Stimulated activated CD8-positive, alpha-beta memory T cell treated with anti-CD3 and anti-CD28 coated beads, Interleukin-15, amount 100 ng/mL, for 48 hours (primary cell): Measurements from ENCODE around the gene LRRD1.
"Not testable (repeated sequence)": the region's sequence is repeated elsewhere in the genome, so short reads cannot be mapped to it uniquely, and the experiment has no call there.

Experiments
- DNase-seq, 2 donors: peaks; one replicate each; pipeline ENCODE4 v3.0.0-alpha.2; 2020; ENCODE audit warnings: low read depth in 2 of 2

LRRD1 gene

DNA sequence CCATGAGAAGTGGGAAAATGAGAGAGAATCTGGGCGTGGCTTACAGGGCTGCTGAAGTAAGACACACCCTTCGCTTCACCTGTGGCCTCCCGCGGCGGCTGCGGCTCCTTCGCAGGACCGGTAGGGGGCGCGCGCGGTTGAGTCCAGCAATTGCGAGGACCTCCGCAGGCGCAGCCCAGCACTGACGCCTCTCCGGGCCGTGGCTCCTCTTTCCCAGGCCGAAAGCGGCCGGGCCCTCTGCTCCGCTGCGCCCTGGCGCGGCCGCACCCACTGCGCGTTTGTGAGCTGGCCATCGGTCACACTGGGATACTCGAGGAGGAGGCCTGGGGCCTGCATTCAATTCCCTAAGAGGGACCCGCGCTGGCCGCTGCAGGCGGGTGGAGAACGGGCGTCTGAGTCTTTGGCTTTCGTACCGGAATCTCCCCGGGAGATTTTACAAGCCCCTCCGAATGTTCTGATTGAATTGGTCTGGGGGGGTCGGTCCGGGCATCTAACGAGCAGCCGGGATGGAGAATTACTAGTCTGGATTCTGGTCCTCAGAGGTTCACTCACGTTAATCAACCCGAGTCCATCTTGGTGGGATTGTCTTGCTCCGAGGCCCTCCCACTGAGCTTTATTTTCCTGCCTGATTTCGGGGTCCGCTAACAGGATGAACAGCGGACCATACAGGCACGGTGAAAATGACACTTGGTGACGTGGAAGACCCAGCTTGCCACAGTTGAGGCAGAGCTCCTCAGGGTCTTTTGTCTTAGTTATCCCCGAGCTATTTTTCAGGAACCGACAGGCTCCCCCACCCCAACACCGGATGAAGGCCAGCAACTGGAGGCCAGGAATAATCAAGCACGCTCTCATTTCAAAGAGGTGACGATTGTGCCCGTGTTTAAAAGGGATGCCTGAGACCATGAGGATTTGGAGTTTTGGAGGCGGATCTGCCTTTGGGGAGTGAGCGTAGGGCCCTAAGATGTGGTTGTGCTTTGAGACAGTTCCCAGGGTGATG, at the start of gene LRRD1:
Gene LRRD1 (minus strand): TSS at position 215 of the 997 bp plus-strand sequence. CDS start 13,940 bp downstream, outside the sequence.
- DNase-seq, result peak; percentile 85 to 87

- no peak for DNase-seq
These were observed 49.8 kb upstream of the LRRD1 start for GRCh38 chr7:92228742-92229141.

GRCh38 chr7:92228100-92228499, 49.2 kb upstream of the LRRD1 start:
- DNase-seq, result no peak

GRCh38 chr7:92226981-92227380, 48.0 kb upstream of the LRRD1 start:
- DNase-seq, result no peak

DNA sequence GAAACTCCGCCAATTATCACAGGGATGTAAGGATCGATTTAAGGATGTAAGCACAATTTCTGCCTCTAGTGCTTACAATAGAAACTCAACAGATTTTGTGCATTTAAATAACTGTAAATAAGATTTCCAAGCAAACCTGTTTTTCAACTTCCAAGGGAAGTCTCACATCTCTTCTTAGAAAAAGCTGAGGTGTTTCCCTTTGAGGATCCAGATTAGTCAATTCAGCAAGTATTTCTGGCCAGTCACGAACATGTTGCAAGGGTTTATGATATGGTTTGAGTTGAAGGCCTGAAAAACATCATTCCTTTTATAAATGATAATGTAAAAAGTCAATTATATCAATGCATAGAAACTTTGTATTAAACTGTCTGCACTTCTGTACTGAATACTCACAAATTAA, 42.8 kb upstream of the LRRD1 start:
- DNase-seq, result no peak

DNA sequence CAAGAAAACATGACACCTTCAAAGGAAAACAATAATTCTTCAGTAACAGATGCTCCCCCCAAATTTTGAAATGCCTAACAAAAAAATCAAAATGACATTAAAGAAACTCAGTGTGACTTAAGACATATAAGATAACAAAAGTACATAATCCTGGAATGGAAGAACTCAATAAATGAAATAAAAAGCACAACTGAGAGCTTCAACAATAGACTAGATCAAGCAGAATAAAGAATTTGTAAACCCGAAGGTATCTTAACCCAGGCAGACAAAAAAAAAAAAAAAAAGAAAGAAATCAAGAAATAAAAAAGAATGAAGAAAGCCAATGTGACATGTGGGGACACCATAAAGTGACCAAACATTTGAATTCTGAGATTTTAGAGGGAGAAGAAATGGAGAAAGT, 27.7 kb upstream of the LRRD1 start:
- no peak for DNase-seq

- no peak for DNase-seq
These were observed 27.0 kb upstream of the LRRD1 start for GRCh38 chr7:92205987-92206386.

GRCh38 chr7:92200791-92201190, 21.8 kb upstream of the LRRD1 start:
- no peak for DNase-seq

DNA sequence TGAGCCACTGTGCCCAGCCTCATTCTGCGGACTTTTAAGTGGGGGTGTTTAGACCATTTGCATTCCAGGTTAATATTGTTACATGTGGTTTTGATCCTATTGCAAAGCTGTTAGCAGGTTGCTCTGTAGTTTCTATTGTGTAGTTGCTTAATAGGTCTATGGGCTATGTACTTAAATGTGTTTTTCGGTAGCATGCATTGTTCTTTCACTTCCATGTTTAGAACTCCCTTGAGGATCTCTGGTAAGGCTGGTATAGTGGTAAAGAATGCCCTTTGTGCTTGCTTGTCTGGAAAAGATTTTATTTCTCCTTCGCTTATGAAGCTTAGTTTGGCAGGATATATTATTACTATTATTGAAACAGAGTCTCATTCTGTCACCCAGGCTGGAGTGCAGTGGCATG, 13.4 kb upstream of the LRRD1 start:
- DNase-seq, result no peak

DNA sequence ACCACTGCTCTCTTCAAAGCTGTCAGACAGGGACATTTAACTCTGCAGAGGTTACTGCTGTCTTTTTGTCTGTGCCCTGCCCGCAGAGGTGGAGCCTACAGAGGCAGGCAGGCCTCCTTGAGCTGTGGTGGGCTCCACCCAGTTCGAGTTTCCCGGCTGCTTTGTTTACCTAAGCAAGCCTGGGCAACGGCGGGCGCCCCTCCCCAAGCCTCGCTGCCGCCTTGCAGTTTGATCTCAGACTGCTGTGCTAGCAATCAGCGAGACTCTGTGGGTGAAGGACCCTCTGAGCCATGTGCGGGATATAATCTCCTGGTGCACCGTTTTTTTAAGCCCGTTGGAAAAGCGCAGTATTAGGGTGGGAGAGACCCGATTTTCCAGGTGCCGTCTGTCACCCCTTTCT, 10.3 kb upstream of the LRRD1 start:
- DNase-seq, result not testable (repeated sequence)

- DNase-seq, result not testable (repeated sequence)
These were observed 5.4 kb upstream of the LRRD1 start for GRCh38 chr7:92184294-92184693.

- no peak for DNase-seq
These were observed 1.6 kb downstream of the LRRD1 start for GRCh38 chr7:92177362-92177761.

DNA sequence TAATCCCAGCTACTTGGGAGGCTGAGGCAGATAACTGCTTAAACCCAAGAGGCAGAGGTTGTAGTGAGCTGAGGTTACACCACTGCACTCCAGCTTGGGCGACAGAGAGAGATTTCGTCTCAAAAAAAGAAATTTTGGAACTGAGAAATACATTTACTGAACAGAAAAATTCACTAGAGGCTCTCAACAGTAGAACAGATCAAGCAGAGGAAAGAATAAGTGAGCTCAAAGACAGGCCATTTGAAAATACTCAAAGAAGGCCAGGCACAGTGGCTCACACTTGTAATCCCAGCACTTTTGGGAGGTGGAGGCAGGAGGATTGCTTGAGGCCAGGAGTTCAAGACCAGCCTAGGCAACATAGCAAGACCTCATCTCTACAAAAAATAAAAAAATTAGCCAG, 9.4 kb downstream of the LRRD1 start:
- not testable (repeated sequence) for DNase-seq

DNA sequence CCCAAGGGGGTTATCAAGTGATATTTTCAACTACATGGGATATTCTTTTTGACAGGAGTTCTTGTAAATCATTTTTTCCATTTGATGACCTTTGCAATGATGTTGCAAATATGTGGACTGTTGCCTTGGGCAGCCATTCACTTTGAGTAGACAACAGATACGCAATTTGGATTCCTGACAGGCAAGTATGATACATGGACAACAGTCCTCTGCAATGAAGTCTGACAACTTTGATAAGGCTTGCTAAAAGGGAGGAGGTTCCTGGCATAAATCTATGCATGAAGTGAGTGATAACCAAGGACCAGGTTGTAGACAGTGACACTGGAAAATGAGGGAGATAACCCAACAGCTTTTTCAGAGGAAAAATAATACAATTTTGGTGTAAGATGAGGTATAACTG, 17.7 kb downstream of the LRRD1 start:
- DNase-seq, result no peak

DNA sequence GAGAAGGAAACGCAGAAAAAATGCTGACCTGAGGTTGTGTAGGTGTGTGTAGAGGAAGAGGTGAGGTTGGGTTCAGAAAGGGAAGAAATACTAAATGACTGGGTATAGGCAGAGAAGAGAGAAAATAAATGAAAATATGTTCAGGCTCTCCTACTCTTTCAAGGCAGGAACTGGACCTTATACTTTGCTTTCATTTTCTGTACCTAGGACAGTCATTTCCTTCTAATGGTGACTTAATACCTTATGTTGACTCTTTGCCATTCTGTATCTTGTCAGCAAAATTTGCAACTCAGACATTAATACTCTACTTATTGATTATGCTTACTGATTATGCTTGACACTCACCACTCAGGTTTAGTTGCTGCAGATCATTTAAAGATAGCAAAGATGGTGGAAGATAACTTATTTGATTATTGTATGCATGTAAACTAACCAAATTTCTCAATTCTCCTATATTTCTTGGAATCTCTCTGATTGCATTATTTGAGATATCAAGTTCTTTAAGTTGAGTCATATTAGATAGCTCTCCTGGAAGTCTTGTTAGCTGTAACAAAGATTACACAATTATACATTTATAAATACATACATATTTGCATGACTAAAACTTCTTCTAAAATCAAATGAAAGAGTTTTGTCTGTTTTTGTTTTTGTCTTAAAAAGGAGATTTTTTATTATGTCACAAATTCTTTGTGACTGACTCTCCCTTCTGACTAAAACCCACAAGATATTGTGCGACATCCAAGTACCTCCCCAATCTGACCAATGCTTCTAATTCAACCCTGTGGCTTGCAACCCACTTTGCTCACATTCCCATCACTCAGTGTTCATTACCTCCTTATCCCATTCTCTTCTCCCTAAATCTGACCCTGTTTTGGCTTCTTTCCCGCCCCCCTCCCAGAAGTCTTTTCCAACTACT, 20.0 kb downstream of the LRRD1 start:
- DNase-seq, result no peak

GRCh38 chr7:92156990-92157389, 22.0 kb downstream of the LRRD1 start:
- DNase-seq, result no peak

DNA sequence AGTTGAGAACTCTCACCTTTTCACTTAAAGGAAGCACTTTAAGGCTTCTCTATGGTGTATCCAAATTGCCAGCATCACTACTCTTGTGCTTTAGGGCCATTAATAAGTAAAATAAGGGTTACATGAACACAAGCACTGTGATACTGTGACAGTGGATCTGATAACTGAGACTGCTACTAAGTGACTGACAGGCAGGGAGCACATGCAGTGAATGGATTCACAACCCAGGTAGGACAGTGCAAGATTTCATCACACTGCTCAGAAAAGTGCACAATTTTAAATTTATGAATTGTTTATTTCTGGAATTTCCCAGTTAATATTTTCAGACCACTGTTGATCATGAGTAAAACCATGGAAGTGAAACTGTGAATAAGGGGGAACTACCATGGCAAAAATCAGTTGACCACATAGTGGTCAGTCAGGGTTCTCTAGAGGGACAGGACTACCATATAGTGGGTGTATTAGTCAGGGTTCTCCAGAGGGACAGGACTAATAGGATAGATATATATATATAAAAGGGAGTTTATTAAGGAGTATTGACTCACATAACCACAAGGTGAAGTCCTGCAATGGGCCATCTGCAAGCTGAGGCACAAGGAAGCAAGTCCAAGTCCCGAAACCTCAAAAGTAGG, 23.7 kb downstream of the LRRD1 start:
- DNase-seq, result no peak

DNA sequence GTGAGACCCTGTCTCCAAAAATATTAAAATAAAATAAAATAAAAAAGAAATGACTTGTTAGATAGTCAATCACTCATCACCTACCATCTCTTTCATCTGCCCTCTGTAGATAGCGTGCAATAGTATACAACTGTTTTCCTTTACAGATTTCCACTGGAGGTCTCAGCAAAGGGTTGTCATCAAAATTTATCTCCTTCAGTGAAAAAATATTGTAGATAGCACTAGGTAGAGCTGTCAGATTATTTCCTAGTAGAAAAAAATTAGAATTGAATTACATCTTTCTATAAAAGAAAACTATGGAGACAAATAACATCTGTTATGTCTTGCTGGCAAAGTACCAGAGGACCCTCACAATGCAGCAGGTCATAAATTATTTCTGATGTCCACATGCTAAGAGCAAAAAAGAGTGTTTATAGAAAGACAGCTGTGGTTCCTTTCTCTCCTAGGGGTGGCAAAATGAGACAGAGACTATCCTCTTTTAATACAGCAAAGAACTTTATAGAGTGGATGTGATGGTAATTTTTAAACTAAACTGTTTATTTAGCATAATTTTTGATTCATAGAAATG, 28.4 kb downstream of the LRRD1 start:
- DNase-seq, result no peak

- no peak for DNase-seq
These were observed 29.2 kb downstream of the LRRD1 start for GRCh38 chr7:92149736-92150239.

- DNase-seq, result not testable (repeated sequence)
These were observed 35.6 kb downstream of the LRRD1 start for GRCh38 chr7:92143192-92143880.

DNA sequence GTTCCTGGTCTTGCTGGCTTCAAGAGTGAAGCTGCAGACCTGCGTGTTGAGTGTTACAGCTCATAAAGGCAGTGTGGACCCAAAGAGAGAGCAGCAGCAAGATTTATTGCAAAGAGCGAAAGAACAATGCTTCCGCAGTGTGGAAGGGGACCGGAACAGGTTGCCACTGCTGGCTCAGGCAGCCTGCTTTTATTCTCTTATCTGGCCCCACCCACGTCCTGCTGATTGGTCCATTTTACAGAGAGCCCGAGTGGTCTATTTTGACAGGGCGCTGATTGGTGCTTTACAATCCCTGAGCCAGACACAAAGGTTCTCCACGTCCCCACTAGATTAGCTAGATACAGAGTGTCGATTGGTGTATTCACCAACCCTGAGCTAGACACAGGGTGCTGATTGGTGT, 36.2 kb downstream of the LRRD1 start:
- DNase-seq, result not testable (repeated sequence)
